Activated T-cell treated with anti-CD3 and anti-CD28 coated beads for 1 hour (primary cell): ENCODE measurements around the gene MEGF6.

Experiments
- DNase-seq: peaks from one replicate; pipeline ENCODE4 v3.0.0-alpha.2; 2020; ENCODE audit warnings: low read depth

Gene MEGF6

GRCh38 chr1:3521426-3521825 lies 89.9 kb downstream of the MEGF6 start:
- no peak for DNase-seq

GRCh38 chr1:3520419-3521378 lies 90.6 kb downstream of the MEGF6 start:
- no peak for DNase-seq

- no peak for DNase-seq
Observed at GRCh38 chr1:3519301-3519885, 91.9 kb downstream of the MEGF6 start.

GRCh38 chr1:3518756-3519155 lies 92.6 kb downstream of the MEGF6 start:
- DNase-seq, result no peak

- DNase-seq, result peak; percentile 16
Observed at GRCh38 chr1:3518256-3518655, 93.1 kb downstream of the MEGF6 start.

- DNase-seq, result no peak
Observed at GRCh38 chr1:3516911-3517675, 94.2 kb downstream of the MEGF6 start.

- no peak for DNase-seq
Observed at GRCh38 chr1:3516481-3516869, 94.8 kb downstream of the MEGF6 start.

GRCh38 chr1:3515774-3516480 lies 95.4 kb downstream of the MEGF6 start:
- no peak for DNase-seq

GRCh38 chr1:3515272-3515671 lies 96.0 kb downstream of the MEGF6 start:
- DNase-seq, result no peak

GRCh38 chr1:3514404-3514803 lies 96.9 kb downstream of the MEGF6 start:
- no peak for DNase-seq

- DNase-seq, result no peak
Observed at GRCh38 chr1:3511856-3512255, 99.5 kb downstream of the MEGF6 start.

GRCh38 chr1:3511306-3511705 lies 100.0 kb downstream of the MEGF6 start:
- DNase-seq, result no peak

- no peak for DNase-seq
Observed at GRCh38 chr1:3510956-3511250, 100.4 kb downstream of the MEGF6 start.

GRCh38 chr1:3510136-3510955 lies 101.0 kb downstream of the MEGF6 start:
- no peak for DNase-seq

GRCh38 chr1:3509721-3510120 lies 101.6 kb downstream of the MEGF6 start:
- DNase-seq, result no peak

GRCh38 chr1:3508757-3509415 lies 102.4 kb downstream of the MEGF6 start:
- DNase-seq, result no peak

GRCh38 chr1:3507636-3508275 lies 103.6 kb downstream of the MEGF6 start:
- DNase-seq, result no peak

GRCh38 chr1:3506943-3507342 lies 104.4 kb downstream of the MEGF6 start:
- no peak for DNase-seq

GRCh38 chr1:3506041-3506440 lies 105.3 kb downstream of the MEGF6 start:
- no peak for DNase-seq

- no peak for DNase-seq
Observed at GRCh38 chr1:3505161-3505560, 106.1 kb downstream of the MEGF6 start.

- DNase-seq, result no peak
Observed at GRCh38 chr1:3504822-3505153, 106.5 kb downstream of the MEGF6 start.
